NCI-H345 treated with DMSO at 0.1 percent for 48 hours (cell line): Measurements from ENCODE around the gene B4GALNT3.

Source experiments
- DNase-seq: peaks from one replicate; lab custom pipeline; 2025; ENCODE audit not compliant: unreplicated experiment; lab: John Stamatoyannopoulos, UW

Gene B4GALNT3

DNA sequence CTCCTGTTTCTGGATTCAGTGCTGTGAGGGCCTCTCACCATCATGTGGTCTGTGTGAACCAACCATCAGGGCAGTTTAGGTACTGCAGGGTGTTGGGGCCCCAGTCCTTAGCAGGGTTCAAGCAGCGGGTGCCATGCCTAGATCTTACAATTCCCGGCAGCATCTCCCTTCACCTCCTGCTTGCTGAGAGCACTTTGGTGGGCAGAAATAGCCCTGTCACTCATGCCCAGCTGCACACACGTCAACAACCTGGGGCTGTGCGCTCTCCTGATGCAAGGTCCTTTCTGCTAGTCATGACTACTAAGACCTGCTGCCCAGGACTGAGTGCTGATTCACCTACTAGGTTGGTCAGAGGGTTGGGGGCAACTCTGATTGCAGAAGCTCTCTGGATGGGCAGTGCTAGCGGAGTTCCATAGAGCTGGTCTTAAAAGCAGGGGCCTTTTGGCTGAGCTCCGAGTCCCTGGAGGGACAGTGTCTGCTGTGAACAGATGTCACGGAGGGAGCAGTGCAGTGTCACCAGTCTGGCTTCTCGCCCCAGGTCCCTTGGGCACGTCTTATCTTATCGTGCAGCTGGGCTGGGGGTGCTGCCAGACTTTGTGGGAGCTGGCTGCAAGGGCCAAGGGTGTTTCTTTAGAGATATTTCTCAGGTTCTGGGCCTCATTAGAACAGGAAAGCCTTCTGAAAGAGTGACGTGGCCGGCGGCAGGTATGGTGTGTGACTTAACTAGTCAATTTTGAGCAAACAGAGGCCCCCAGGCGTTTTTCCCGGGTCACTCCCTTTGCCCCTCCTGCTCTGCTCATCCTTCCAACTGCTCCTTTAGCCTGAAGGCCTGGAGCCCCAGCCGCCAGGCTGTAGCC lies 131.7 kb downstream of the B4GALNT3 start:
- no peak for DNase-seq

DNA sequence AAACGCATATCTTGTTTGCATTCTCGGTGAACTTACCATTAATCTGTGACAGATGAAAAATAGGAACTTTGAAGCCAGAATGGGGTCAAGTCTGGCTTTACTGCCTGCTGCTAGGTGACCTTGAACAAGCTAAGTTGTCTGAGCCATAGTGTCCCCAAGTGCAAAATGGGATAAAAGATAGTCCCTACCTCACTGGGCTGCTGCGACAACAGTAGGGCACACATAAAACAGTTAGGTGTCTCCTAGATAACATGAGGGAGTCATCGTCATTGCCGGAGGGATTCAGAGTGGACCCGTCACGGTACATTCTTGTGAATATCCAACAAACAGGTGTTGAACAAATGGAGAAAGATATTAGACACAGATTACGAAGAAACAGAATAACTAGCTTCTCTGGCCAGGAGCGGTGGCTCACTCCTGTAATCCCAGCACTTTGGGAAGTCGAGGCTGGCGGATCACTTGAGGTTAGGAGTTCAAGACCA lies 132.3 kb downstream of the B4GALNT3 start:
- no peak for DNase-seq

DNA sequence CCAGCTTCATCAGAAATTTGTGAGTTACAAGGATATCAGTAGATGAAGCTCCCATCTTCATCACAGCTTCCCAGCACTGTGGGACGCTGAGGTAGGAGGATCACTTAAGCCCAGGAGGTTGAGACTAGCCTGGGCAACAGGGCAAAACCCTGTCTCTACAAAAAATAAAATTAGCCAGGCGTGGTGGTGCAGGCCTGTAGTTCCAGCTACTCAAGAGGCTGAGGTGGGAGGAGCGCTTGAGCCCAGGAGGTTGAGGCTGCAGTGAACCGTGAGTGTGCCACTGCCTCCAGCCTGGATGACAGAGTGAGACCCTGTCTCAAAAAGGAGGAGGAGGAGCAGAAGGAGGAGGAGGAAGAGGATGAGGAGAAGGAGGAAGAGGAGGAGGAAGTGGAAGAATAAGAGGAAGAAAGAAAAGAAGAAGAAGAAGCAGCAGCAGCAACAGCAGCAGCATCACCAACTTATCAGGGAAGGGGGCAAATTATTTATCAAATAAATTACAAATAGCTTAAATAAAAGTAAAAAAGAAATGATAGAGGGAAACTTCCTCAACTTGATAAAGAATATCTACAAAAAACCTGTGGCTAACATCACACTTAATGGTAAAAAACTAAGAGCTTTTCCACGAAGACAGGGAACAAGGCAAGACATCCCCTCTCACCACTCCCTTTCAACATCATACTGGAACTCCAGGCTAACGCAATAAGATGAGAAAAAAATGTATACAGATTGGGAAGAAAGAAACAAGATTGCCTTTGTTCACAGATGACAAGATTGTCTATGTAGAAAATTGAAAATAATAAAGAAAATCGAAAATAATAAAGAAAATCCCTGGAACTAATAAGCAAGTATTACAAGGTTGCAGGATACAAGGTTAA lies 133.9 kb downstream of the B4GALNT3 start:
- DNase-seq: no peak

DNA sequence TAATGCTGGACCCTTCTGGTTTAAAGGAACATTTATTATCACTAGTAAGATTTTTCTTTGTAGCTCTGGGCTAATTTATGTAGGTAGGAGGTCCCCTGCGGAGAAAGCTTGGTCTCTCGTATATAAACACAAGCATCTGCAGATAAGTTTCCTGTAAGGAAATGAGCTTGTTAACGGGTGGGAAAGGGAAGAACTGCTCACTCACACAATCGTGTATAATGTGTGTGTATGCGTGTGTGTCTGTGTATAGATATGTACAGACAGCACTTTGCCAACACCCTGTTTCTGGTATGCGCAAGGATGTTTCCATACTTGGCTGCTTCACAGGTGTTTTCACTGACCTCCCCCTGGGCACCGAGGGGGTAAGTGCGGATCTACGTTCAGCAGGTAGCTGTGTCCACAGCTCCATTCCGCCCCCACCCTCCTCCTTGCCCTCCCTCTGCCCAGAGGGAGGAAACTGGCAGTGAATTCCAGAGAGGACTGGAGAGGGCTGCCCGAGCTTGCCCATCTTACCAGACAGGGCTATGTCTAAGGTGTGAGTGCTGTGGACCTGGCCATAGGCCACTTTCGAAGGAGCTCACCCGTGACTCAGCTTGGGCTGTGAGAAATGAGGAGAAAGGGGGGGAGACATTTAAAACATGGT lies 138.3 kb downstream of the B4GALNT3 start:
- DNase-seq: no peak

DNA sequence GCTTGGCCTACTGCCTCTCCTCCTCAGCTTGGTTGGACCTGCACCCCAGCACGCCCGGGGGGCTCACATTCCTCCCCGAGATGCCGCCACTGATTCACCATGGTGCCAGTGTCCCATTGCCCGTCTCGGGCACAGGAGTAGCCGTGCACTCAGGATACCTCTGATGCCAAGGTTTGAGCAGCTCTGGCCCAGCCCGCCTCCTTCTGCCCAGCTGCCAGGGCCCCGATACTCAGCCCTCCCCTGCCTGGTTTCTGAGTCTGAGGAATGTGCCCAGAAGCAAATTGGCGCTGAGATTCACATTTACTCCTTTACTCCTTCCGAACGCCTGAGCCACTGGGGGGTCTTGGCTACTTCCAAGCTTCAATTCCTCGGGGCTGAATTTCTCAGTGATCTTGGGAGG lies 140.0 kb downstream of the B4GALNT3 start:
- no peak for DNase-seq

DNA sequence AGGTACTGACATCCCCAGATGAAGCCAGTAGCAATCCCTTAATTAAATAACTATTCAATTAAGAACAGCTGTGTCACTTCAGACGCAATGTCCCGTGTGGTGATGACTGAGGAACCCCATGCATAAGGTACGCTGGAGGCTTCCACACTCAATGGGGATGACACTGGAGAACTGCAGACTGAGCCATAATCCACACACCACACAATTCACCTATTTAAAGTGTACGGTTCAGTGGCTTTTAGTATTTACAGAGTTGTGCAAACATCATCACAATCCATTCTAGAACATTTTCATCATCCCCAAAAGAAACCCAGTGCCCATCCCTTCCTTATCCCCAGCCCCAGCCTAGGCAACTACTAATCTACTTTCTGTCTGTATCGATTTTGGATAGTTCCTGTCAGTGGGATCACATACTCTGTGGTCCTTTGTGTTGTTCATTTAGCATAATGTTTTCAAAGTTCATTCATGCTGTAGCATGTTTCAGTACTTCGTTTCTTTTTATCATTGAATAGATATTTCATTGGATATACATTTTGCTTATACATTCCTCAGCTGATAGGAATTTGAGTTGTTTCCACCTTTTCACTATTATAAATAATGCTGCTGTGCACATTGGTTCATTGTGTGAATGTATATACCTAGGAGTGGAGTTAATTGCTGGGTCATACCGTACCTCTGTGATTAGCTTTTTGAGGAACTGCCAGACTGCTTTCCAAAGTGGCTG lies 142.4 kb downstream of the B4GALNT3 start:
- DNase-seq: peak; percentile 80

DNA sequence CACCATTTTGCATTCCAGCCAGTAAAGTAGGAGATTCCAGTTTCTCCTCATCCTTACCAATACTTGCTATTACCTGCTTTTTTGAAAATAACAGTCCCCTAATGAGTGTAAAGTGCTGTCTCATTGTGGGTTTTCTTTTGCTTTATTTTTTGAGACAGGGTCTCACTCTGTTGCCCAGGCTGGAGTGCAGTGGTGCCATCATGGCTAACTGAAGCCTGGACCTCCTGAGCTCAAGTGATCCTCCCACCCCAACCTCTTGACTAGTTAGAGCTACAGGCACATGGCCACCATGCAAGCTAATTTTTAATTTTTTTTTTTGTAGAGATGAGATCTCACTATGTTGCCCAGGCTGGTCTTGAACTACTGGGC lies 142.9 kb downstream of the B4GALNT3 start:
- DNase-seq: no peak

DNA sequence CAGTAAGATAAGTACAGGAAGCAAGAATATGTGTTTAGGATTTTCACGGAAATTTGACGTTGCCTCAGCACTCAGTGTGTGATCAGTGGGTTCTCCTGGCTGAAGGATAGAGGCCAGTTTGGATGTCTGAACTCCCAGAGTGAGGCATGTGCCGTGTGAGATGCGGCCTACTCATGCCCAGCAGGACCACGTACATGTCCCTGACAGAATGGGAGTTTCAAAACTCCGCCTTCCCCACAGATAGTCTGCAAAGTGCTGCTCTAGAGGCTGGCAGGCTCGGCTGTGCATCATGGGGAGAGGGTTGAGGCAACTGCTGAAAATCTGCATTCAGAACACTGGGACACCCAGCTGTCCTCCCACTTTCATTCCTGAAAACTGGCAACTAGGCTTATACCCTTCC lies 145.2 kb downstream of the B4GALNT3 start:
- no peak for DNase-seq

DNA sequence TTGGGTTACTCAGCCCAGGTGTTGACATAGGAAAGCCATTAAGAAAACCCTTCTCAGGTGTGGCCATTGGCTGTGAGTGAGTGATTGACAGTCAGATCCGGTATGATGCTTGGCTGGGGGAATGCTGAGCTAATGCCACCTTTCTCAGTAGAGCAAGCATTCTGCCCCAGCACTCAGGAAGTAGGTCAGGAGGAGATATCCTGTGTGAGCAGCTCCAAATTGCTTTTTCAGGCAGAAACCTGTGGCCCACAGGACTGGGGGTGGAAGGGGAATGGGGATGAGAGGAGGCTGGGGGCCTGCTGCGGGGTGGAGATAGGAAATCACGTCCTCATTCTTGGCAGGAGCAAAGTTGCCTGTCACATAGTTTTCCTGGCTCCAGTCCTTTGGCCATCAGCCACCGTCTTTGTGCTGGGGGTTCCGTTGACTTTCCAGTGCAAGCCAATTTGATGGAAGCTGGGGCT lies 147.8 kb downstream of the B4GALNT3 start:
- DNase-seq: no peak

DNA sequence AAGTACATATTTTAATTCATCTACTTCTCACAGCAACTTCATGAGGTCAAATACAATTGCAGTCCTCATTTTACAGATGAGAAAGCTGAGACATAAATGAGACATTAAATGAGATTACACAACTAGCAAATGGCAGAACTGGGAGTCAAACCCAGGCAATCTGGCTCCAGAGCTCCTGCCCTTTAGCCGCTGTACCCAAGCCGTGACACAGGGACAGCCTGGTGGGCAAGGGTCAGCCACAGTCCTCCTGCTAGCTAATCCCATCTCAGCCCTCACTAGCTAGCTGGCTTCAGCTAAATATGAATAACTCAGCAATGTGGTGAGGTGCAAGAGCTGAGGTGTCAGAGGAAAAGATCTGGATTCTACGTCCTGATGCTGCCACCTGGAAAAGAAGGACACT lies 148.7 kb downstream of the B4GALNT3 start:
- no peak for DNase-seq

DNA sequence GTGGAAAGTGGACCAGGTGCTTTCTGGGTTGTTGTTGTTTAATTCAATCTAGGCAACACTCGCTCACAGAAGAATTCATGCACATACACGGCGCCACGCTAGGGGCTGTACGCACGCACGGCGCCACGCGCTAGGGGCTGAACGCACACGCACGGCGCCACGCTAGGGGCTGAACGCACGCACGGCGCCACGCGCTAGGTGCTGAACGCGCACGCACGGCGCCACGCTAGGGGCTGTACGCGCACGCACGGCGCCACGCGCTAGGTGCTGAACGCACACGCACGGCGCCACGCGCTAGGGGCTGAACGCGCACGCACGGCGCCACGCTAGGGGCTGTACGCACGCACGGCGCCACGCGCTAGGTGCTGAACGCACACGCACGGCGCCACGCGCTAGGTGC lies 149.2 kb downstream of the B4GALNT3 start:
- DNase-seq: no peak

DNA sequence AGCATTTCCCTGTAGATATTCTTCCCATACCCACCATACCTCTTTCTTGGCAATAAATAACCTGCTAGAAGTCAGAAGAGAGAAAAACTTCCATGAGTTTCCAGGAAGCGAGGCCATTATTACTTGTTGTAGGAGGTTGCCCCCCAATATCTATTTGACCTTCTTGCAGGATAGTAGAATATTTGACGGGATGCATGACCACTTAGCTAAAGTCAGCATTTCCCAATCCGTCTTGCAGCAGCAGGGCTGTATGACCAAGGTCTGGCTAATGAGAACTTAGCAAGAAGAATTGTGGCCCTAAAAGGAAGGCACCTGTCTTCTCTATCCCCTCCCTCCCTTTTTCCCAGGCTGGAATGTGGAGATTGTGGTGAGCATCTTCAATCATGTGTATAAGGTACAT lies 152.0 kb downstream of the B4GALNT3 start:
- DNase-seq: no peak

DNA sequence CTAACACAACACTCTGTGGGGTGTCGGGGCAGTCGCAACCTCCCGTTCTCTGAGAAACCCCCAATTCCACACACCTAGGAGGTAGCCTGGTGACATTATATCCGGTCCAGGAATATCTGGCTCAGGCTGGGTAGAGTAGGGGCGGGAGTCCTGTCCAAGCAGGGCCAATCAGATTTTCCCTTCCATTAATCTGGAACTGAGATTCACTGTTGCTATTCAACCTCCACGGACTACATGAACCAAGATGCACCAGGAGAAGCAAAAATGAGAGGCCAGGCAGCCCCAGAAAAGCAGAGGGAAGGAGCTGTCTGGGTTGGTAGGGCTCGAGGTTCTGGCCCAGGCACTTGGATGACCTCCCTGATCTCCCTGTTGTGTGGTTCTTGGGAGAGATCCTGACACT lies 152.6 kb downstream of the B4GALNT3 start:
- DNase-seq: no peak

DNA sequence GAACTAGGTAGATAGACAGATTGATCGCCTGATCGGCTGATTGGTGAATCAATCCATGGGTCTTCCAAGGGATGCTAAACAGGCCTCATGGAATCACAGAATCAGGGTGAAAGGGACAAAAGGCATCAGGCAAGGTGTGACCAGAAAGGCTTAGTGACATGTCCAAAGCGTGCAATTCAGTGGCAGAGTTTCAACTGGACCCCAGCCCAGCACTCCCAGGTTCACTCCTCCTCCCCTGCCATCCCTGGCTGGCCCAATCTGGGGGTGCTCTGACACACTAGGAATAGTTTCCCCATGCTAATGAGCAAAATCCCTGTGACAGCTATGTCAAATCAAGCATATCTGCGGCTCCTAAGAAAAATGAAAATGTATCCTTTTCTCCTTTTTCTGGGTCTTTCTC lies 153.1 kb downstream of the B4GALNT3 start:
- DNase-seq: no peak
